ENCODE measurements around the gene CHIT1.

- TF ChIP-seq CTCF (conservative IDR thresholded peaks at IDR 0.05; ENCODE audit: low read length): no peak
- no peak for TF ChIP-seq EZH2phosphoT487 (IDR thresholded peaks at IDR 0.05; ENCODE audit: borderline replicate concordance, low read depth, low read length)
Observed at GRCh38 chr1:203239526-203240305, 10.2 kb upstream of the CHIT1 start.

Data from OCI-LY7 (cell line).